HCT116 (cell line): ENCODE results near the gene CDK11B. TPM values are rescaled to one million over a fixed set of nuclear protein-coding genes. Genes with fewer than 3 reads are reported as not detected.

Experiments used
- ATAC-seq: fragments of 200-7000 bp; cut with Tn5 transposase; 2 replicates; pipeline ENCODE4 v1.9.1; 2020; ENCODE audit warnings: mild to moderate bottlenecking, moderate library complexity
- BruUV-seq: library from RNA; stranded (reverse); fragments of 400-500 nt; replicated peaks from 2 replicates; lab custom pipeline; 2021; lab: Mats Ljungman, UMichigan
- CTCF ChIA-PET: fragments of 300-600 bp; sonication (Branson Sonifier 250); formaldehyde crosslinking; loops from one replicate; lab custom pipeline; 2021; ENCODE audit warnings: antibody characterized with exemption; lab: Charles Lee
- POLR2A ChIA-PET: fragments of 300-600, 350-600 bp; sonication (Branson Sonifier 250); formaldehyde crosslinking; loops from one replicate; lab custom pipeline; 2021; ENCODE audit warnings: antibody characterized with exemption; lab: Charles Lee
- RAD21 ChIA-PET, 2 experiments: fragments of 300-600 bp; sonication (Branson Sonifier 250); formaldehyde crosslinking; loops; one replicate each; lab custom pipeline; 2023; ENCODE audit warnings: low total read pairs in 2 of 2; ENCODE audit not compliant: uncharacterized antibody in 2 of 2, unreplicated experiment in 2 of 2, low non-redundant PET in 1 of 2; lab: Charles Lee
- DNase-seq: peaks from one replicate; pipeline ENCODE4 v3.0.0-alpha.2; 2010; ENCODE audit warnings: low read depth, low spot score
- H2AFZ ChIP-seq: fragments of 200-600 bp; shearing (Covaris generic), sonication (generic); 2 replicates; pipeline ENCODE4 v1.6.1; 2017; ENCODE audit warnings: low read depth, mixed run types, mixed read lengths, antibody characterized with exemption, low read length; ENCODE audit not compliant: poor library complexity, severe bottlenecking
- H3K27ac ChIP-seq: 2 replicates; pipeline ENCODE4 v1.5.1; 2012; ENCODE audit warnings: low read depth, low read length
- H3K27me3 ChIP-seq: fragments of 200-600 bp; sonication (generic); 2 replicates; pipeline ENCODE4 v1.6.1; 2016; ENCODE audit warnings: mixed run types, low read length, mixed read lengths; ENCODE audit not compliant: insufficient read depth
- H3K36me3 ChIP-seq, 2 experiments: fragments of 200-500 bp in 1 of 2; fragments of 200-600 bp in 1 of 2; sonication (Bioruptor generic) in 1 of 2; sonication (generic) in 1 of 2; 2 replicates each; pipeline versions ENCODE4 v1.5.1 to v1.6.1; 2014 to 2016; ENCODE audit warnings: low read length in 2 of 2, inconsistent platforms in 1 of 2, mixed read lengths in 1 of 2, mixed run types in 1 of 2; ENCODE audit not compliant: insufficient read depth in 2 of 2, control insufficient read depth in 1 of 2
- H3K4me1 ChIP-seq, 2 experiments: fragments of 200-600 bp in 1 of 2; sonication (generic) in 1 of 2; 2 replicates each; pipeline versions ENCODE4 v1.5.1 to v1.6.1; 2012 to 2017; ENCODE audit warnings: low read length in 2 of 2, inconsistent platforms in 1 of 2, mild to moderate bottlenecking in 1 of 2, mixed read lengths in 1 of 2, mixed run types in 1 of 2, moderate library complexity in 1 of 2; ENCODE audit not compliant: insufficient read depth in 2 of 2, control insufficient read depth in 1 of 2
- H3K4me2 ChIP-seq: fragments of 200-600 bp; sonication (generic); 2 replicates; pipeline ENCODE4 v1.6.1; 2017; ENCODE audit warnings: mixed run types, low read length, mixed read lengths
- H3K4me3 ChIP-seq, 2 experiments: fragments of 200-600 bp in 1 of 2; sonication (generic) in 1 of 2; replicated peaks in 1 of 2; 2 replicates each; pipeline ENCODE4 v1.5.1; 2011 to 2016; ENCODE audit warnings: low read length in 2 of 2, control low read depth in 1 of 2, low read depth in 1 of 2, mild to moderate bottlenecking in 1 of 2, mixed read lengths in 1 of 2, mixed run types in 1 of 2
- H3K79me2 ChIP-seq: fragments of 200-600 bp; sonication (generic); 2 replicates; pipeline ENCODE4 v1.6.1; 2017; ENCODE audit warnings: mild to moderate bottlenecking, mixed run types, low read length, moderate library complexity, mixed read lengths; ENCODE audit not compliant: insufficient read depth
- H3K9ac ChIP-seq: fragments of 200-600 bp; sonication (generic); 2 replicates; pipeline ENCODE4 v1.6.1; 2016; ENCODE audit warnings: low read length, mixed read lengths
- H3K9me2 ChIP-seq: fragments of 200-600 bp; sonication (generic), shearing (Covaris generic); 2 replicates; pipeline ENCODE4 v1.6.1; 2017; ENCODE audit warnings: mixed run types, mild to moderate bottlenecking, moderate library complexity; ENCODE audit not compliant: insufficient read depth
- H3K9me3 ChIP-seq, 2 experiments: fragments of 200-500 bp in 1 of 2; fragments of 200-600 bp in 1 of 2; sonication (Bioruptor generic) in 1 of 2; sonication (generic) in 1 of 2; 2 replicates each; pipeline ENCODE4 v1.6.1; 2014 to 2017; ENCODE audit warnings: low read length in 2 of 2, mixed read lengths in 2 of 2, inconsistent platforms in 1 of 2, low read depth in 1 of 2, mild to moderate bottlenecking in 1 of 2, mixed run types in 1 of 2, moderate library complexity in 1 of 2; ENCODE audit not compliant: control insufficient read depth in 1 of 2, insufficient read depth in 1 of 2
- H4K20me1 ChIP-seq: fragments of 200-600 bp; sonication (generic), shearing (Covaris generic); 2 replicates; pipeline ENCODE4 v1.6.1; 2017; ENCODE audit warnings: mixed run types, mild to moderate bottlenecking, moderate library complexity; ENCODE audit not compliant: insufficient read depth
- EGR1 ChIP-seq: IDR thresholded peaks from 2 replicates; pipeline ENCODE4 v1.6.1; 2012; ENCODE audit warnings: low read depth
- EZH2phosphoT487 ChIP-seq: fragments of 200-600 bp; IDR thresholded peaks from 2 replicates; pipeline ENCODE4 v1.6.1; 2018; ENCODE audit warnings: antibody characterized with exemption, borderline replicate concordance
- JUND ChIP-seq: IDR thresholded peaks from 2 replicates; pipeline ENCODE4 v1.6.1; 2012
- SIN3A ChIP-seq: IDR thresholded peaks from 2 replicates; pipeline ENCODE4 v1.6.1; 2012; ENCODE audit warnings: low read depth
- SP1 ChIP-seq: IDR thresholded peaks from 2 replicates; pipeline ENCODE4 v1.6.1; 2012; ENCODE audit warnings: low read depth
- TCF7L2 ChIP-seq: IDR thresholded peaks from 2 replicates; pipeline ENCODE4 v1.7.0; 2011; ENCODE audit warnings: borderline replicate concordance, inconsistent platforms; ENCODE audit not compliant: insufficient read depth, insufficient read length; ENCODE audit errors: extremely low read depth
- ZFX ChIP-seq: fragments of 450-650 bp; IDR thresholded peaks from 2 replicates; pipeline ENCODE4 v1.6.1; 2017
- ZNF274 ChIP-seq: fragments of 200-500 bp; sonication (Bioruptor generic); IDR thresholded peaks from 2 replicates; pipeline ENCODE4 v1.6.1; 2014; ENCODE audit warnings: mild to moderate bottlenecking, low read depth, low read length, inconsistent platforms
- intact Hi-C: fragments of 100-400 bp; cut with micrococcal nuclease; formaldehyde crosslinking; loops from 2 replicates; pipeline ENCODE4 v1.10.0; 2022
- total RNA-seq: library from RNA; stranded (reverse); gene quantifications from one replicate; pipeline ENCODE4 v1.2.1, GENCODE V29; 2021; ENCODE audit not compliant: unreplicated experiment
- TF ChIP-seq, protein P1 (sequence below), 3 experiments: fragments of 200-600 bp in 1 of 3; sonication (generic) in 1 of 3; IDR thresholded peaks in 2 of 3; conservative IDR thresholded peaks in 1 of 3; 2 replicates each; pipeline ENCODE4 v1.5.1; 2012 to 2017; ENCODE audit warnings: low read depth in 2 of 3, low read length in 2 of 3, antibody characterized with exemption in 1 of 3, borderline replicate concordance in 1 of 3, control low read depth in 1 of 3, mild to moderate bottlenecking in 1 of 3, mixed read lengths in 1 of 3, mixed run types in 1 of 3, moderate library complexity in 1 of 3; ENCODE audit not compliant: insufficient read depth in 1 of 3
- TF ChIP-seq, protein P2 (sequence below): IDR thresholded peaks from 2 replicates; pipeline ENCODE4 v1.6.1; 2012; ENCODE audit warnings: low read depth
- TF ChIP-seq, protein P3 (sequence below): IDR thresholded peaks from 2 replicates; pipeline ENCODE4 v1.6.1; 2011; ENCODE audit warnings: mild to moderate bottlenecking, low read length, moderate library complexity; ENCODE audit not compliant: insufficient replicate concordance; ENCODE audit errors: extremely low read depth

The CDK11B gene
- total RNA-seq, 1 experiment from 2014 or later, result 31.5 TPM

DNA sequence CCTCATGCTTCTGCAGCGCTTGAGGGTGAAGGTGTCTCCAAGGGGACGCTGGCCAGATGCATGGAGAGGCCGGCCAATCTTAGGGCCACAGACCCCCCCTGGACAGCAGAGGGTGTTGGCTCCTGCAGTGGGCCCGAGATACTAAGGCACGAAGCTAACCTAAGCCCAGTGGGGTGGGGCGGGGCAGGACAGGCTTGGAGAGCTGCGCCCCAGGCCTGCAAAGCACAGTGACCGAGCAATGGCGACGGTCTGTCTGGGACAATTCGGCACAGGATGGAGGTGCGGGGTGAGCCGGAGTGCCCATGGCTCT, 60.1 kb downstream of the CDK11B start:
- POLR2A ChIA-PET, result no interaction called here
- H4K20me1 ChIP-seq, result no peaks in the 10 kb centered on the region
- H3K9ac ChIP-seq, result no peak overlapping the region
- no peaks in the 10 kb centered on the region for H3K9me3 ChIP-seq
- RAD21 ChIA-PET, result no interaction called here
- TF ChIP-seq EZH2phosphoT487 (no peak), TCF7L2 (no peak)
- TF ChIP-seq, all 23 proteins: peak for 0
- no peak overlapping the region for H3K4me3 ChIP-seq
- H3K4me1 ChIP-seq, result peaks cover 10 to 34% of the 10 kb centered on the region in 2 experiments; a peak in 3 of 4 replicates
- no TSS peak for BruUV-seq
- H3K79me2 ChIP-seq, result no peaks in the 10 kb centered on the region
- H3K36me3 ChIP-seq, result no peaks in the 10 kb centered on the region
- intact Hi-C loops, result no loop called here
- CTCF ChIA-PET, result no interaction called here
- ATAC-seq (no peak), DNase-seq (no peak)
- H3K27ac ChIP-seq, result no peak overlapping the region
- H3K27me3 ChIP-seq, result peaks cover 11% of the 10 kb centered on the region; the same call in 1 of the 2 replicates
- 0 out of 2 replicates have a peak overlapping the region, but pooled peaks have one; percentile 62 for H3K4me2 ChIP-seq
- no peak overlapping the region for H2AFZ ChIP-seq
- no peaks in the 10 kb centered on the region for H3K9me2 ChIP-seq

DNA sequence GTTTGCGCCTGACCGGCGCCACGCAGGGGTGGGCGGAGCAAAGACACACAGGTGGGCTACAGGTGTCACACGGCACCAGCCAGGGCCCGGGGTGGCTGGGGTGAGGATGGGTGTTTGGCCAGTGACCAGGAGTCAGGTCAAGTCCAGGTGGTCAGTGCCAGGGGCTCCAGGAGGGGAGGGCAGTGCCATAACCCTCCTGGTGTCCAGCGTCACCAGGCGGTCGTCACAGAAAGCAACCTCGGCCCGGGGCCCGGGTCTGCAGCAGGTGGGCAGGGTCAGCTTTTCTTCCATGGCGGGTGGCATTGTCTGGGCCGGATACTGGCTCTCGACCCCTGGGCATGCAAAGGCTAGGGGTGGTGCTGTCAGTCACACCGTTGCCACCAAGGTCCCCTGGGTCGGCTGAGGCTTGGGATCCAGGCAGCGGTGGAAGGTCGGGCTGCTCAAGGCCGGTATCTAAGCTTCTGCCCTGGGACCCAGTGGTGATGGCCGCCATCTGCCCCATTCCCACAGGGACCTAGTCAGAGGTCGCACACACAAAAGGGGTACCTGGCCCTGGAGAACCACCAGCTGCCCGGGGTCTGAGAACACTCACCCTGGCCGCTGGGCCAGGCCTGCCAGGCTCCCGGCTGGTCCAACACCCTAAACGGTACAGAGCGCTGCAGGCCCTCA, 60.6 kb downstream of the CDK11B start:
- CTCF ChIA-PET, result no interaction called here
- ATAC-seq (no peak), DNase-seq (no peak)
- Histone ChIP-seq H3K9me2 (no peaks in the 10 kb centered on the region), H3K9ac (no peak overlapping the region), H3K9me3 (no peaks in the 10 kb centered on the region), H3K79me2 (no peaks in the 10 kb centered on the region), H3K27me3 (peaks cover 11% of the 10 kb centered on the region; the same call in 1 of the 2 replicates), H3K27ac (no peak overlapping the region; the same call in 1 of the 2 replicates), H3K4me1 (peaks cover 10 to 34% of the 10 kb centered on the region in 2 experiments; a peak in 3 of 4 replicates), H4K20me1 (no peaks in the 10 kb centered on the region), H2AFZ (no peak overlapping the region), H3K4me2 (peak overlapping the region; percentile 65), H3K36me3 (no peaks in the 10 kb centered on the region), H3K4me3 (no peak overlapping the region; a peak in 1 of 4 replicates)
- RAD21 ChIA-PET, result no interaction called here
- intact Hi-C loops, result no loop called here
- BruUV-seq, result TSS peak; percentile 45
- POLR2A ChIA-PET, result no interaction called here
- TF ChIP-seq ZNF274 (no peak), SIN3A (no peak), SP1 (no peak), ZFX (no peak), EGR1 (no peak), JUND (no peak)
- TF ChIP-seq, protein P1, sequence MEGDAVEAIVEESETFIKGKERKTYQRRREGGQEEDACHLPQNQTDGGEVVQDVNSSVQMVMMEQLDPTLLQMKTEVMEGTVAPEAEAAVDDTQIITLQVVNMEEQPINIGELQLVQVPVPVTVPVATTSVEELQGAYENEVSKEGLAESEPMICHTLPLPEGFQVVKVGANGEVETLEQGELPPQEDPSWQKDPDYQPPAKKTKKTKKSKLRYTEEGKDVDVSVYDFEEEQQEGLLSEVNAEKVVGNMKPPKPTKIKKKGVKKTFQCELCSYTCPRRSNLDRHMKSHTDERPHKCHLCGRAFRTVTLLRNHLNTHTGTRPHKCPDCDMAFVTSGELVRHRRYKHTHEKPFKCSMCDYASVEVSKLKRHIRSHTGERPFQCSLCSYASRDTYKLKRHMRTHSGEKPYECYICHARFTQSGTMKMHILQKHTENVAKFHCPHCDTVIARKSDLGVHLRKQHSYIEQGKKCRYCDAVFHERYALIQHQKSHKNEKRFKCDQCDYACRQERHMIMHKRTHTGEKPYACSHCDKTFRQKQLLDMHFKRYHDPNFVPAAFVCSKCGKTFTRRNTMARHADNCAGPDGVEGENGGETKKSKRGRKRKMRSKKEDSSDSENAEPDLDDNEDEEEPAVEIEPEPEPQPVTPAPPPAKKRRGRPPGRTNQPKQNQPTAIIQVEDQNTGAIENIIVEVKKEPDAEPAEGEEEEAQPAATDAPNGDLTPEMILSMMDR (IDR thresholded peaks at IDR 0.05 in 2 of 3, conservative IDR thresholded peaks at IDR 0.05 in 1 of 3; ENCODE audit: borderline replicate concordance in 1 of 3, insufficient read depth in 1 of 3, low read depth in 2 of 3, low read length in 2 of 3), result no peak
- TF ChIP-seq, protein P2, sequence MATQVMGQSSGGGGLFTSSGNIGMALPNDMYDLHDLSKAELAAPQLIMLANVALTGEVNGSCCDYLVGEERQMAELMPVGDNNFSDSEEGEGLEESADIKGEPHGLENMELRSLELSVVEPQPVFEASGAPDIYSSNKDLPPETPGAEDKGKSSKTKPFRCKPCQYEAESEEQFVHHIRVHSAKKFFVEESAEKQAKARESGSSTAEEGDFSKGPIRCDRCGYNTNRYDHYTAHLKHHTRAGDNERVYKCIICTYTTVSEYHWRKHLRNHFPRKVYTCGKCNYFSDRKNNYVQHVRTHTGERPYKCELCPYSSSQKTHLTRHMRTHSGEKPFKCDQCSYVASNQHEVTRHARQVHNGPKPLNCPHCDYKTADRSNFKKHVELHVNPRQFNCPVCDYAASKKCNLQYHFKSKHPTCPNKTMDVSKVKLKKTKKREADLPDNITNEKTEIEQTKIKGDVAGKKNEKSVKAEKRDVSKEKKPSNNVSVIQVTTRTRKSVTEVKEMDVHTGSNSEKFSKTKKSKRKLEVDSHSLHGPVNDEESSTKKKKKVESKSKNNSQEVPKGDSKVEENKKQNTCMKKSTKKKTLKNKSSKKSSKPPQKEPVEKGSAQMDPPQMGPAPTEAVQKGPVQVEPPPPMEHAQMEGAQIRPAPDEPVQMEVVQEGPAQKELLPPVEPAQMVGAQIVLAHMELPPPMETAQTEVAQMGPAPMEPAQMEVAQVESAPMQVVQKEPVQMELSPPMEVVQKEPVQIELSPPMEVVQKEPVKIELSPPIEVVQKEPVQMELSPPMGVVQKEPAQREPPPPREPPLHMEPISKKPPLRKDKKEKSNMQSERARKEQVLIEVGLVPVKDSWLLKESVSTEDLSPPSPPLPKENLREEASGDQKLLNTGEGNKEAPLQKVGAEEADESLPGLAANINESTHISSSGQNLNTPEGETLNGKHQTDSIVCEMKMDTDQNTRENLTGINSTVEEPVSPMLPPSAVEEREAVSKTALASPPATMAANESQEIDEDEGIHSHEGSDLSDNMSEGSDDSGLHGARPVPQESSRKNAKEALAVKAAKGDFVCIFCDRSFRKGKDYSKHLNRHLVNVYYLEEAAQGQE, result no peak
- TF ChIP-seq, protein P3, sequence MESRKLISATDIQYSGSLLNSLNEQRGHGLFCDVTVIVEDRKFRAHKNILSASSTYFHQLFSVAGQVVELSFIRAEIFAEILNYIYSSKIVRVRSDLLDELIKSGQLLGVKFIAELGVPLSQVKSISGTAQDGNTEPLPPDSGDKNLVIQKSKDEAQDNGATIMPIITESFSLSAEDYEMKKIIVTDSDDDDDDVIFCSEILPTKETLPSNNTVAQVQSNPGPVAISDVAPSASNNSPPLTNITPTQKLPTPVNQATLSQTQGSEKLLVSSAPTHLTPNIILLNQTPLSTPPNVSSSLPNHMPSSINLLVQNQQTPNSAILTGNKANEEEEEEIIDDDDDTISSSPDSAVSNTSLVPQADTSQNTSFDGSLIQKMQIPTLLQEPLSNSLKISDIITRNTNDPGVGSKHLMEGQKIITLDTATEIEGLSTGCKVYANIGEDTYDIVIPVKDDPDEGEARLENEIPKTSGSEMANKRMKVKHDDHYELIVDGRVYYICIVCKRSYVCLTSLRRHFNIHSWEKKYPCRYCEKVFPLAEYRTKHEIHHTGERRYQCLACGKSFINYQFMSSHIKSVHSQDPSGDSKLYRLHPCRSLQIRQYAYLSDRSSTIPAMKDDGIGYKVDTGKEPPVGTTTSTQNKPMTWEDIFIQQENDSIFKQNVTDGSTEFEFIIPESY, result no peak
